PC-3 (cell line): ENCODE results near the gene HTR1E.

Experiments used
- EZH2 ChIP-seq: fragments of 300-600 bp; sonication (generic); IDR thresholded peaks from one replicate; pipeline ENCODE4 v1.6.1; 2017; ENCODE audit warnings: antibody characterized with exemption, mild to moderate bottlenecking, low read length; ENCODE audit not compliant: unreplicated experiment
- TF ChIP-seq, protein P1 (sequence below): fragments of 300-600 bp; sonication (generic); conservative IDR thresholded peaks from 2 replicates; pipeline ENCODE4 v1.5.1; 2017; ENCODE audit warnings: antibody characterized with exemption, low read depth, mild to moderate bottlenecking, low read length

- TF ChIP-seq, protein P1, sequence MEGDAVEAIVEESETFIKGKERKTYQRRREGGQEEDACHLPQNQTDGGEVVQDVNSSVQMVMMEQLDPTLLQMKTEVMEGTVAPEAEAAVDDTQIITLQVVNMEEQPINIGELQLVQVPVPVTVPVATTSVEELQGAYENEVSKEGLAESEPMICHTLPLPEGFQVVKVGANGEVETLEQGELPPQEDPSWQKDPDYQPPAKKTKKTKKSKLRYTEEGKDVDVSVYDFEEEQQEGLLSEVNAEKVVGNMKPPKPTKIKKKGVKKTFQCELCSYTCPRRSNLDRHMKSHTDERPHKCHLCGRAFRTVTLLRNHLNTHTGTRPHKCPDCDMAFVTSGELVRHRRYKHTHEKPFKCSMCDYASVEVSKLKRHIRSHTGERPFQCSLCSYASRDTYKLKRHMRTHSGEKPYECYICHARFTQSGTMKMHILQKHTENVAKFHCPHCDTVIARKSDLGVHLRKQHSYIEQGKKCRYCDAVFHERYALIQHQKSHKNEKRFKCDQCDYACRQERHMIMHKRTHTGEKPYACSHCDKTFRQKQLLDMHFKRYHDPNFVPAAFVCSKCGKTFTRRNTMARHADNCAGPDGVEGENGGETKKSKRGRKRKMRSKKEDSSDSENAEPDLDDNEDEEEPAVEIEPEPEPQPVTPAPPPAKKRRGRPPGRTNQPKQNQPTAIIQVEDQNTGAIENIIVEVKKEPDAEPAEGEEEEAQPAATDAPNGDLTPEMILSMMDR: no peak
- TF ChIP-seq EZH2: no peak
These were observed 22.3 kb downstream of the HTR1E start for GRCh38 chr6:86959656-86960055.
